Caco-2 (cell line): ENCODE measurements around the gene CCR3. TPM values are rescaled to one million over a fixed set of nuclear protein-coding genes. Genes with fewer than 3 reads are reported as not detected.

Experiments used
- BruUV-seq: library from RNA; stranded (reverse); fragments of 400-500 nt; replicated peaks from 2 replicates; lab custom pipeline; 2021; lab: Mats Ljungman, UMichigan
- CTCF ChIA-PET: fragments of 300-600 bp; sonication (Branson Sonifier 250); formaldehyde crosslinking; loops from one replicate; lab custom pipeline; 2022; ENCODE audit warnings: antibody characterized with exemption; lab: Charles Lee
- POLR2A ChIA-PET: fragments of 300-600 bp; sonication (Branson Sonifier 250); formaldehyde crosslinking; loops from one replicate; lab custom pipeline; 2022; ENCODE audit warnings: antibody characterized with exemption; lab: Charles Lee
- DNase-seq, 2 experiments: peaks; one replicate each; pipeline versions ENCODE4 v3.0.0 to v3.0.0-alpha.2; 2020 to 2022
- H3K27me3 ChIP-seq: replicated peaks from 2 replicates; pipeline ENCODE4 v1.6.0; 2011; ENCODE audit warnings: low read length; ENCODE audit not compliant: control insufficient read depth, insufficient read depth
- H3K36me3 ChIP-seq: 2 replicates; pipeline ENCODE4 v1.5.1; 2011; ENCODE audit warnings: low read length; ENCODE audit not compliant: control insufficient read depth, insufficient read depth
- H3K4me1 ChIP-seq: fragments of 250-450 bp; sonication (Bioruptor Pico); 2 replicates; pipeline ENCODE4 v1.5.1; 2020; ENCODE audit warnings: mild to moderate bottlenecking
- H3K4me3 ChIP-seq: 2 replicates; pipeline ENCODE4 v1.5.1; 2011; ENCODE audit warnings: low read depth, mild to moderate bottlenecking, control low read depth, low read length
- H3K9me3 ChIP-seq: fragments of 250-450 bp; sonication (Bioruptor Pico); 2 replicates; pipeline ENCODE4 v1.5.1; 2020; ENCODE audit warnings: mild to moderate bottlenecking, moderate library complexity
- H3K27ac Mint-ChIP-seq: one replicate; pipeline ENCODE4 v1.8.0; 2022; ENCODE audit warnings: mixed read lengths; ENCODE audit not compliant: unreplicated experiment
- H3K27me3 Mint-ChIP-seq: one replicate; pipeline ENCODE4 v1.8.0; 2022; ENCODE audit warnings: mixed read lengths; ENCODE audit not compliant: insufficient read depth, unreplicated experiment
- H3K36me3 Mint-ChIP-seq: one replicate; pipeline ENCODE4 v1.8.0; 2022; ENCODE audit warnings: mild to moderate bottlenecking, mixed read lengths; ENCODE audit not compliant: insufficient read depth, unreplicated experiment
- H3K4me1 Mint-ChIP-seq: one replicate; pipeline ENCODE4 v1.8.0; 2022; ENCODE audit warnings: low read depth, mixed read lengths; ENCODE audit not compliant: unreplicated experiment
- H3K4me3 Mint-ChIP-seq: one replicate; pipeline ENCODE4 v1.8.0; 2022; ENCODE audit warnings: mild to moderate bottlenecking, moderate library complexity, mixed read lengths; ENCODE audit not compliant: unreplicated experiment
- H3K9me3 Mint-ChIP-seq: one replicate; pipeline ENCODE4 v1.8.0; 2022; ENCODE audit warnings: mixed read lengths; ENCODE audit not compliant: unreplicated experiment
- intact Hi-C: fragments of 100-400 bp; cut with micrococcal nuclease; formaldehyde crosslinking; loops from one replicate; pipeline ENCODE4 v1.10.0; 2022; ENCODE audit not compliant: unreplicated experiment
- total RNA-seq: library from RNA; stranded (reverse); gene quantifications from 2 replicates; pipeline ENCODE4 v1.2.3, GENCODE V29; 2022
- TF ChIP-seq, protein P1 (sequence below), 2 experiments: fragments of 200-600 bp in 1 of 2; IDR thresholded peaks; 1 replicate in 1 of 2; 2 replicates in 1 of 2; pipeline versions ENCODE4 v1.5.1 to v1.8.0; 2011 to 2022; ENCODE audit warnings: antibody characterized with exemption in 1 of 2, control low read depth in 1 of 2, inconsistent platforms in 1 of 2, low read depth in 1 of 2, low read length in 1 of 2, mild to moderate bottlenecking in 1 of 2, moderate library complexity in 1 of 2; ENCODE audit not compliant: insufficient read depth in 1 of 2, severe bottlenecking in 1 of 2, unreplicated experiment in 1 of 2

The CCR3 gene
- total RNA-seq, 1 experiment from 2014 or later, result 0.64 TPM

DNA sequence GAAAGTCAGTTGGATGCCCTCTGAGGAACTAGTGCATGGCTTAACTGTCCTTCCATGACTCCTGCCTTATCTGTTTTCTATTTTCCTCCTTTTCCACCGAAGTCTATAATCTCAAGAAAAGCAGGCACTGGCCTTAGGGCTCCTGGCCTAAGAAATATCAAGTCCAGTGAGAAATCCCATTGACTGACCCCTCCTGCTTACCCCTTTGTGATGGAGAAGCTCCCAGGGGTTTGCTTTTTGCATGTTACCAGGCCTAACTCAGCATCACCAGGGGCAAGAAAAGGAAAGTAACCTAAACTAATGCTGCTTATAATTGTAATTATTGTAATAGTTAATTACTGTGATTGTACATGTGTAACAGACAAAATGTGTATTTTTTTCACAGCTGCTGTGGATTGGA is 21.7 kb downstream of the CCR3 start:
- POLR2A ChIA-PET, result no interaction called here
- H3K27ac Mint-ChIP-seq, result no peak overlapping the region
- Histone ChIP-seq H3K4me3 (no peak overlapping the region), H3K27me3 (no peaks in the 10 kb centered on the region), H3K36me3 (no peaks in the 10 kb centered on the region), H3K9me3 (no peaks in the 10 kb centered on the region), H3K4me1 (no peaks in the 10 kb centered on the region)
- H3K27me3 Mint-ChIP-seq, result no peaks in the 10 kb centered on the region
- no TSS peak for BruUV-seq
- no peaks in the 10 kb centered on the region for H3K9me3 Mint-ChIP-seq
- no peak overlapping the region for H3K4me3 Mint-ChIP-seq
- intact Hi-C loops, result no loop called here
- no peaks in the 10 kb centered on the region for H3K36me3 Mint-ChIP-seq
- CTCF ChIA-PET, result no interaction called here
- DNase-seq, result no peak
- no peaks in the 10 kb centered on the region for H3K4me1 Mint-ChIP-seq
- TF ChIP-seq, protein P1, sequence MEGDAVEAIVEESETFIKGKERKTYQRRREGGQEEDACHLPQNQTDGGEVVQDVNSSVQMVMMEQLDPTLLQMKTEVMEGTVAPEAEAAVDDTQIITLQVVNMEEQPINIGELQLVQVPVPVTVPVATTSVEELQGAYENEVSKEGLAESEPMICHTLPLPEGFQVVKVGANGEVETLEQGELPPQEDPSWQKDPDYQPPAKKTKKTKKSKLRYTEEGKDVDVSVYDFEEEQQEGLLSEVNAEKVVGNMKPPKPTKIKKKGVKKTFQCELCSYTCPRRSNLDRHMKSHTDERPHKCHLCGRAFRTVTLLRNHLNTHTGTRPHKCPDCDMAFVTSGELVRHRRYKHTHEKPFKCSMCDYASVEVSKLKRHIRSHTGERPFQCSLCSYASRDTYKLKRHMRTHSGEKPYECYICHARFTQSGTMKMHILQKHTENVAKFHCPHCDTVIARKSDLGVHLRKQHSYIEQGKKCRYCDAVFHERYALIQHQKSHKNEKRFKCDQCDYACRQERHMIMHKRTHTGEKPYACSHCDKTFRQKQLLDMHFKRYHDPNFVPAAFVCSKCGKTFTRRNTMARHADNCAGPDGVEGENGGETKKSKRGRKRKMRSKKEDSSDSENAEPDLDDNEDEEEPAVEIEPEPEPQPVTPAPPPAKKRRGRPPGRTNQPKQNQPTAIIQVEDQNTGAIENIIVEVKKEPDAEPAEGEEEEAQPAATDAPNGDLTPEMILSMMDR (IDR thresholded peaks at IDR 0.05; ENCODE audit: insufficient read depth in 1 of 2, low read depth in 1 of 2, low read length in 1 of 2, severe bottlenecking in 1 of 2, unreplicated experiment in 1 of 2), result no peak

DNA sequence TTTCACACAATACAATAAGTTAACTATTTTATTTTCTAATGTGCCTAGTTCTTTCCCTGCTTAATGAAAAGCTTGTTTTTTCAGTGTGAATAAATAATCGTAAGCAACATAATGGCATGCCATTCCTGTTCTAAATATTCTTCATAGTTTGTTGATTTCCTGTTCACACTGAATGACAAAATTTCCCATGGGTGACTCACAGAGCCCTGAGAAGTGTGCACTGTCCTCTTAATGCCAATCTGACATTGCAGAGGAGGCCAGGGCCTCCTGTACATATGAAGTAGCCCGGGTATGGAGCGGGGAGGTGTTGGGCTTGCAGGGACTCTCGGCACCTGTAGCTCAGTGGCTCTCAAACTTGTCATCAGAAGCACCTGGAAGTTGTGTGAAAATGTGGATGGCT is 24.3 kb downstream of the CCR3 start:
- Histone ChIP-seq H3K27me3 (no peaks in the 10 kb centered on the region), H3K9me3 (no peaks in the 10 kb centered on the region), H3K36me3 (no peaks in the 10 kb centered on the region), H3K4me3 (no peak overlapping the region), H3K4me1 (no peaks in the 10 kb centered on the region)
- TF ChIP-seq, protein P1 (IDR thresholded peaks at IDR 0.05; ENCODE audit: insufficient read depth in 1 of 2, low read depth in 1 of 2, low read length in 1 of 2, severe bottlenecking in 1 of 2, unreplicated experiment in 1 of 2), result no peak
- Mint-ChIP-seq H3K4me3 (no peak overlapping the region), H3K4me1 (no peaks in the 10 kb centered on the region), H3K36me3 (no peaks in the 10 kb centered on the region), H3K9me3 (no peaks in the 10 kb centered on the region), H3K27me3 (no peaks in the 10 kb centered on the region), H3K27ac (no peak overlapping the region)
- no TSS peak for BruUV-seq
- DNase-seq, result no peak
- CTCF ChIA-PET, result interaction anchor here (1.2 kb wide), 1 partner anchor 10 kb away, joined by 3 read pairs; no protein-coding TSS in a partner anchor
- intact Hi-C loops, result no loop called here
- POLR2A ChIA-PET, result no interaction called here

DNA sequence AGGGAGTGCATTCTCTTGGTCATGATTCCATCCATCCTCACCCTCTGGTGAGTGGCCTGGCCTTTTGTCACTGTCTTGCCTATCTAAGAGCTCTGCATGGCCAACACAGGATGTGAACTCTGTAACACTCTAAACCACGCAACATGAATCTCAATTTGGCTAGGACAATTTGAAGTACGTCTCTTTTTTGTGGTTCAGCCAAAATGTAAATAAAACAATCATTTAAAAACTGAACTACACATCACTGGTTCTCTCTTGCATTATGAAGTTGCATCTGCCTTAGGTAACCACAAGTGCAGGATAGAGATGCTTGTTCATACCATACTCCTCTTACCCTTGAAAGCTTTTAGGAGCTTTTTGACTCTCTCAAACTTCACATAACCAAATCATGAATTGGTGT is 27.3 kb downstream of the CCR3 start:
- CTCF ChIA-PET, result no interaction called here
- POLR2A ChIA-PET, result no interaction called here

More for the DNA sequence above, 27.3 kb downstream of the CCR3 start:
- intact Hi-C loops, result no loop called here
- H3K9me3 ChIP-seq, result no peaks in the 10 kb centered on the region
- H3K36me3 Mint-ChIP-seq, result no peaks in the 10 kb centered on the region
- no peaks in the 10 kb centered on the region for H3K9me3 Mint-ChIP-seq
- no peak overlapping the region for H3K4me3 Mint-ChIP-seq
- DNase-seq, result no peak
- H3K36me3 ChIP-seq, result no peaks in the 10 kb centered on the region
- H3K27me3 ChIP-seq, result no peaks in the 10 kb centered on the region
- TF ChIP-seq, protein P1 (IDR thresholded peaks at IDR 0.05; ENCODE audit: insufficient read depth in 1 of 2, low read depth in 1 of 2, low read length in 1 of 2, severe bottlenecking in 1 of 2, unreplicated experiment in 1 of 2), result no peak
- H3K27ac Mint-ChIP-seq, result no peak overlapping the region
- no peaks in the 10 kb centered on the region for H3K4me1 Mint-ChIP-seq
- no peaks in the 10 kb centered on the region for H3K4me1 ChIP-seq
- BruUV-seq, result no TSS peak
- H3K4me3 ChIP-seq, result no peak overlapping the region
- no peaks in the 10 kb centered on the region for H3K27me3 Mint-ChIP-seq
